Prostate gland (tissue), 2 donors: ENCODE measurements around the gene SMIM5.
A peak's percentile ranks its signal among the peaks of the same experiment; 100 is the strongest.

Source experiments
- POLR2AphosphoS5 ChIP-seq: sonication (generic); formaldehyde crosslinking; IDR thresholded peaks from one replicate; pipeline ENCODE4 v1.6.1; 2017; ENCODE audit warnings: antibody characterized with exemption
- TF ChIP-seq, protein P1 (sequence below), 4 experiments: fragments of 200-600 bp in 2 of 4; fragments of 450-650 bp in 2 of 4; sonication (generic) in 2 of 4; IDR thresholded peaks; 1 replicate in 3 of 4; 2 replicates in 1 of 4; pipeline ENCODE4 v1.5.1; 2016 to 2019; ENCODE audit warnings: antibody characterized with exemption in 4 of 4, mild to moderate bottlenecking in 2 of 4, moderate library complexity in 2 of 4

DNA sequence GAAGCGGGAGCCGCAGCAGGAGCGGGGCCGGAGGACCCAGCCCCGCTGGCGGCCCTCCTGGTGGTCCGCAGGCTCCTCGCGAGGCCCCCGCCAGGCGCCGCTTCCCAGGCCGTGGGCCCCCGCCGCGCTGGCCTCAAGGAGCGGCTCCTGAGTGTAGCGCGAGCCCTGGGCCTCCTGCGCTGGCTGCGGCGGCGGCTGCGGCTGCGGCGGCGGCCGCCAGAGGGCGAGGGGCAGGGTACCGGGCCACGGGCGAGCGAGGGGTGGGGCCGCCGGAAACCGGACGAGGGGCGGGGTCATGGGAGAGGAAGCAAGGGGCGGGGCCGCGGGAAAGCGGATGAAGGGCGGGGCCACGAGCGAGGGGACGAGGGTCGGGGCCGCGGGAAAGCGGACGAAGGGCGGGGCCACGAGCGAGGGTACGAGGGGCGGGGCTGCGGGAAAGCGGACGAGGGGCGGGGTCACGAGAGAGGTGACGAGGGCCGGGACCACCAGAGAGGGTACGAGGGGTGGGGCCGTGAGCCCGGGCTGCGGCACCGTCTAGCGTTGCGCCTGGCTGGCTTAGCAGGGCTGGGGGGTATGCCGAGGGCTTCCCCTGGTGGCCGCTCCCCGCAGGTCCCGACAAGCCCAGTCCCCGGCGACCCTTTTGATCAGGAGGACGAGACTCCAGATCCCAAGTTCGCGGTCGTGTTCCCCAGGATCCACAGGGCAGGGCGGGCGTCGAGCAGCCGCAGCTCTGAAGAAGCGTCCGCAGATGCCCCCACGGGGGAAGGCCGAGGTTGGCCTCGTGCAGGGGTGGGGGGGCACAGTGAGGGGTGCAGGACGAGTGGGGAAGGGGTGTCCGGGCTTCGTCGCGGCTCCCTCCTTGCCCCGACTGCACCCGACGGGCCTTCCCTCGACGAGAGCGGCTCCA, 44.0 kb upstream of the SMIM5 start:
- TF ChIP-seq, protein P1, sequence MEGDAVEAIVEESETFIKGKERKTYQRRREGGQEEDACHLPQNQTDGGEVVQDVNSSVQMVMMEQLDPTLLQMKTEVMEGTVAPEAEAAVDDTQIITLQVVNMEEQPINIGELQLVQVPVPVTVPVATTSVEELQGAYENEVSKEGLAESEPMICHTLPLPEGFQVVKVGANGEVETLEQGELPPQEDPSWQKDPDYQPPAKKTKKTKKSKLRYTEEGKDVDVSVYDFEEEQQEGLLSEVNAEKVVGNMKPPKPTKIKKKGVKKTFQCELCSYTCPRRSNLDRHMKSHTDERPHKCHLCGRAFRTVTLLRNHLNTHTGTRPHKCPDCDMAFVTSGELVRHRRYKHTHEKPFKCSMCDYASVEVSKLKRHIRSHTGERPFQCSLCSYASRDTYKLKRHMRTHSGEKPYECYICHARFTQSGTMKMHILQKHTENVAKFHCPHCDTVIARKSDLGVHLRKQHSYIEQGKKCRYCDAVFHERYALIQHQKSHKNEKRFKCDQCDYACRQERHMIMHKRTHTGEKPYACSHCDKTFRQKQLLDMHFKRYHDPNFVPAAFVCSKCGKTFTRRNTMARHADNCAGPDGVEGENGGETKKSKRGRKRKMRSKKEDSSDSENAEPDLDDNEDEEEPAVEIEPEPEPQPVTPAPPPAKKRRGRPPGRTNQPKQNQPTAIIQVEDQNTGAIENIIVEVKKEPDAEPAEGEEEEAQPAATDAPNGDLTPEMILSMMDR (IDR thresholded peaks at IDR 0.05) = peak; percentile 87 to 94 (median 92)
- no peak for TF ChIP-seq POLR2AphosphoS5
